Activated naive CD4-positive, alpha-beta T cell treated with anti-CD3 and anti-CD28 coated beads, Interleukin-2, amount 10 ng/mL, durations not matched to agents 7 days and 5 days (primary cell): Measurements from ENCODE around the gene ZBTB40.

Experiments
- CTCF ChIA-PET: fragments of 350-600 bp; sonication (Branson Sonifier 250); formaldehyde crosslinking; loops from one replicate; lab custom pipeline; 2021; ENCODE audit warnings: antibody characterized with exemption; lab: Charles Lee
- DNase-seq: peaks from one replicate; pipeline ENCODE4 v3.0.0-alpha.2; 2020
- H3K27ac Mint-ChIP-seq: one replicate; pipeline ENCODE4 v1.8.0; 2021; ENCODE audit warnings: mild to moderate bottlenecking, moderate library complexity, mixed read lengths
- H3K27me3 Mint-ChIP-seq: one replicate; pipeline ENCODE4 v1.8.0; 2021; ENCODE audit warnings: mild to moderate bottlenecking, mixed read lengths
- H3K36me3 Mint-ChIP-seq: one replicate; pipeline ENCODE4 v1.8.0; 2021; ENCODE audit warnings: mixed read lengths
- H3K4me1 Mint-ChIP-seq: one replicate; pipeline ENCODE4 v1.8.0; 2021; ENCODE audit warnings: mixed read lengths
- H3K4me3 Mint-ChIP-seq: one replicate; pipeline ENCODE4 v1.8.0; 2021; ENCODE audit warnings: mild to moderate bottlenecking, moderate library complexity, mixed read lengths
- H3K9me3 Mint-ChIP-seq: one replicate; pipeline ENCODE4 v1.8.0; 2021; ENCODE audit warnings: mixed read lengths

Gene ZBTB40

DNA sequence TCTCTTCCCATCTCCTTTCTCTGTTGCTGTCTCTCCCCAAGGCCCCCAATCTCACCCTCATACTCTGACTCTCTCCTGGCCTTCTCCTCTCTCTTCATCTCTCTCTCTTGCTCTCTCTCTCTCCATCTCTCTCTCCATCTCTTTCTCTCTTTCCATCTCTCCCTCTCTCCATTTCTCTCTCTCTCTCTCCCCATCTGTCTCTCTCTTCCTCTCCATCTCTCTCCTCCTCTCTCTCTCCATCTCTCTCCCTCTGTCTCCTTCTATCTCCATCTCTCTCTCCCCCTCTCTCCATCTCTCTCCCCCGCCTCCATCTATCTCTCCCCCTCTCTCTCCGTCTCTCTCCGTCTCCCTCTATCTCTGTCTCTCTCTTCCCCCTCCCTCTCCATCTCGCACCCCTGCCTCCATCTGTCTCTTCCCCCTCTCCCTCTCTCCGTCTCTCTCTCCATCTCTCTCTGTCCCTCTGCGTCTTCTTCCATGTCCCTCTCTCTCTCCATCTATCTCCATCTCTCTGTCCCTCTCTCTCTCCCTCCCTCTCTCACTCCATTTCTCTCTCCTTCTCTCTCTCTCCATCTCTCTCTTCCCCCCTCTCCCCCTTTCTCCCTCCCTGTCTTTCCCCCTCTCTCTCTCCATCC lies 95.7 kb downstream of the ZBTB40 start:
- no peaks in the 10 kb centered on the region for H3K36me3 Mint-ChIP-seq
- no peak overlapping the region for H3K27ac Mint-ChIP-seq
- H3K4me3 Mint-ChIP-seq, result no peak overlapping the region
- CTCF ChIA-PET, result no interaction called here
- no peak for DNase-seq
- no peaks in the 10 kb centered on the region for H3K9me3 Mint-ChIP-seq
- H3K4me1 Mint-ChIP-seq, result no peaks in the 10 kb centered on the region
- peaks cover 65% of the 10 kb centered on the region for H3K27me3 Mint-ChIP-seq

DNA sequence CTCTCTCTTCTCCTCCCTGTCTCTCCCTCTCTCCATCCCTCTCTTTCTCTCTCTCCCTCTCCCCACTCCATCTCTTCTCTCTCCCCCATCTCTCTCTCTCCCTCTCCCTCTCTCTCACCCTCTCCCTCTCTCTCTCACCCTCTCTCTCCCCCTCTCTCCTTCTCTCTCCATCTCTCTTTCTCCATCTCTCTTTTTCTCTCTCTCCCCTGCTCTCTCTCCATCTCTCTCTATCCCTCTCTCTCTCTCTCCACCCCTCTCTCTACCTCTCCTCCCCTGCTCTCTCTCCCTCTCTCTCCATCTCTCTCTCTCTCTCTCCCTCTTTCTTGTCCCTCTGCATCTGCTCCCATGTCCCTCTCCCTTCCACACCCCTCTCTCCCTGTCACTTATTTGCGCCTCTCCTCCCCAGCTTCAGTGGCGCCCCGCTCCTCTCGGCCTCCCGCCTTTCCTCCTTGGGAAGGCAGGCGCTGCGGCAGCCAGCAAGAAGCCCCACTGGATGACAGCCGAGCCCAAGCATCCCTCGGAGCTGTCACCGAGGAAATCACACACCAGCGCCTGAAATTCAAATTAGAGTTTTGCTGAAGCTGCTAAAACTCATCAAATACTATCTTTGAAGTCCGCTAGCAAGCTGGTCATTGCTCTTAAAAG lies 96.3 kb downstream of the ZBTB40 start:
- DNase-seq, result no peak
- CTCF ChIA-PET, result no interaction called here
- no peak overlapping the region for H3K27ac Mint-ChIP-seq
- H3K4me3 Mint-ChIP-seq, result no peak overlapping the region
- H3K36me3 Mint-ChIP-seq, result no peaks in the 10 kb centered on the region
- H3K9me3 Mint-ChIP-seq, result no peaks in the 10 kb centered on the region
- H3K27me3 Mint-ChIP-seq, result peaks cover 71% of the 10 kb centered on the region
- no peaks in the 10 kb centered on the region for H3K4me1 Mint-ChIP-seq

DNA sequence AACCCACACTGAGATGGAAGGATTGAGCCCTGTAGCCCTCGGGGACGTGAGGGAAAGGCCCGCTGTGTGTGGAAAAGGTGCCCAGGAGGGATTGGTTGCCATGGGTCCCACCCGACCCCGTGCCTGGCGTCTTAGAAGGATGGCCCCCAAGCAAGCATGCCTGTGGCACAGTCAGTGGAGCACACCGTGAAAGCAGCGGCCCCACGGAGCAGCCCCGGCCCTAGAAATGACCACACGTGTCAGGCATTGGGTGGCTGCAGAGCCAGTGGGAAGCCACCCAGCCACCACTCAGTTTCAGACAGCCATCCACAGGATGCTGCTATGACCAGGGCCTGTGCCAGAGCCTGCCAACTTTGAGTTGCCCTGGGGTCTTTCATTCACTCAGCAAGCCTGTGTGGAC lies 98.4 kb downstream of the ZBTB40 start:
- Mint-ChIP-seq H3K4me3 (no peak overlapping the region), H3K27ac (no peak overlapping the region), H3K9me3 (no peaks in the 10 kb centered on the region), H3K27me3 (peaks cover 83% of the 10 kb centered on the region), H3K36me3 (no peaks in the 10 kb centered on the region), H3K4me1 (no peaks in the 10 kb centered on the region)
- CTCF ChIA-PET, result no interaction called here
- DNase-seq, result no peak

DNA sequence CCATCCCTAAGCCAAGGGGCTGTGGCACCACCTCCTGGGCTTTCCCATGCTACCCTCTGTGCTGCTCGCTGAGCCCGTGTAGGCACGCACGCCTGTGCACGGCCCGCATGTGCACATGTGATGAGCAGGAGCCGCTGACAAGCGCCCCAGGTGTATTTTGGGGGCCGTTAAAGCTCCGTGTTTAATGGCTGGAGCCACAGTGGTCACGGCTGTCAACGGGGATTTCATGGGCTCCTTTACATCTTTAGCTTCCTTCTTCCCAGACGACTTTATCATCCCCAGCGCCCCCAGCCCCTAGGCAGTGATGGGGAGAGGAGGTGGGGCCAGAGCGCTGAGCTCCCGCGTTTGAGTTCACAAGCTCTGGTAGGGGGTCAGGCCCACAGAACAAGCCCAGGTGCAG lies 99.9 kb downstream of the ZBTB40 start:
- no peak for DNase-seq
- CTCF ChIA-PET, result no interaction called here
- Mint-ChIP-seq H3K36me3 (no peaks in the 10 kb centered on the region), H3K9me3 (no peaks in the 10 kb centered on the region), H3K27me3 (peaks cover 85% of the 10 kb centered on the region), H3K4me1 (no peaks in the 10 kb centered on the region), H3K27ac (no peak overlapping the region), H3K4me3 (no peak overlapping the region)

DNA sequence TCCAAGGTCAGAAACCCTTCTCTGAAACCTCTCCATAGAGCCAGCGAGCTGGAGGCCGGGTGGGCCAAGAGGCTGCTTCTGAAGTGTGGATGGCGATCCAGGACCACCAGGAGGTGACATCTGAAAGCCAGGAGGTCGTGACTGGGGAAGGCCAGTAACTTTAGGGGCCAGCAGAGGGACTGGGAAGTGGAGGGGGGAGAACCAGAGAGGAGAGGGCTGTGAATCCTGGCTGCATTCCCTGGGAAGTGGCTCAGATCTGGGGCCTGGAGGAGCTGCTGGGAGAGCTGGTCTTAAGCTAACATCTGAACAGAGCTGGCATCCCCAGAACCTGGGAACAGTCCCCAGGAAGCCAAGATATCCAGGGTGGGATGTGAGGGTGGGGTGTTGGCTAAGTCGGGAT lies 100.4 kb downstream of the ZBTB40 start:
- H3K4me3 Mint-ChIP-seq, result no peak overlapping the region
- no peaks in the 10 kb centered on the region for H3K9me3 Mint-ChIP-seq
- H3K4me1 Mint-ChIP-seq, result no peaks in the 10 kb centered on the region
- H3K27me3 Mint-ChIP-seq, result peaks cover 85% of the 10 kb centered on the region
- H3K36me3 Mint-ChIP-seq, result no peaks in the 10 kb centered on the region
- CTCF ChIA-PET, result no interaction called here
- H3K27ac Mint-ChIP-seq, result no peak overlapping the region
- DNase-seq, result no peak

DNA sequence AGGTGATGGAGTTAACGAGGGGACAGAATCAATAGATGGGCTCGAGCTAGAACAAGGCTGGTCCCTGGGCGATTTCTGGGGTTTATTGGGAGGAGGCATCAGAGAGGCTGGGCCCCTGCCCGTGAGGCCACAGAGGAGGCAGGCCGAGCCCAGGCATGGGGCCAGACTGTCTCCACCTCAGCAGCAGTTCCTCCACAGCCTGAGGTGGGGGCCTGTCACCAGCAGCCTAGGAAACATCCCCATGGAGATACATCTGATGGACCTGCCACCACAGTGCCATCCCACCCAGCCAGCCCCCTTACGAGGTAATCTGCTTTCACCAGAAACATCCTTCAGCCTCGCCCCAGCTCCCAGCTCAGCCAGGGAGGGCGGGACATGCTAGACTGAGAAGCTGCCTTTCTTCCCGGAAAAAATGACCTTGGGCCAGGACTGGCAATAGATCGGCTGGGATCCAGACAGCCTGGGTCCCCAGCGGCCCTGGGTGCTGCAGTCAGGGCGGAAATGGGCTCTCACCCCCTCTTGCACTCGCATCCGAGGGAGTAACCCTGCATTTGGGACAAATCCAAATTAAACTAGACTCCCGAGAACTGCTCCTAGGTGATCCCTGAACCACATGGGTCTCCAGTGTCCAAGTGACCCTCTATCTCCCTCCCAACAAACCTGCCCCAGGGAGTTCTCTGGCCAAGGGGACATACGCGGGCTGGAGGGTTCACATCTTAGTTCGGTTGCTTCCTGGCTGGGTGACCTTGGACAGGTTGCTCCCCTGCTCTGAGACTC lies 101.6 kb downstream of the ZBTB40 start:
- no peak for DNase-seq
- H3K9me3 Mint-ChIP-seq, result no peaks in the 10 kb centered on the region
- H3K36me3 Mint-ChIP-seq, result no peaks in the 10 kb centered on the region
- no peaks in the 10 kb centered on the region for H3K4me1 Mint-ChIP-seq
- peaks cover 80% of the 10 kb centered on the region for H3K27me3 Mint-ChIP-seq
- H3K4me3 Mint-ChIP-seq, result no peak overlapping the region
- CTCF ChIA-PET, result no interaction called here
- no peak overlapping the region for H3K27ac Mint-ChIP-seq

DNA sequence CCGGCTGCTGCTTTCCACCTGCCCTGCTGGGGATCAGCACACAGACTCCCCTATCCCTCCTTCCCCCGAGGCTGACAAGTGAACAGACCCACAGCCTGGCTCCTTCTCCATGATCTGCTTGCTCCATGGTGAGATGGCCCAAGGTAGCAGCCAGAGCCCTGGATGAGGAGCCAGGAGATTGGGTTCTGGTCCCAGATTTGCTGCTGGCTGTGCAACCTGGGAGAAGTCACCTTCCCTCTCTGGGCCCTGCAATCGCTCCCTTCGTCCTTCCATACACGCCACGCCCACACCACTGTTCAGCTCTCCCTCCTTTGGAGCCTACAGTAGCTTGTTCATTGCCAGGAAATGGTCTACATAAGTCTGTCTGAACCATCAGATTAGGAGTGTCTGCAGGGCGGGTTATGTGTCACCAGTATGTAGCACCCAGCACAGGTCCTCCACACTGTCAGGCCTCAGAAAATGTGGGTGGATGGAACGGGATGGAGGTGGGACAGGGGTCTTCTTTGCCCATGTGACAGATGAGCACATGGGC lies 102.4 kb downstream of the ZBTB40 start:
- Mint-ChIP-seq H3K9me3 (no peaks in the 10 kb centered on the region), H3K4me3 (no peak overlapping the region), H3K27me3 (peaks cover 74% of the 10 kb centered on the region), H3K4me1 (no peaks in the 10 kb centered on the region), H3K36me3 (no peaks in the 10 kb centered on the region), H3K27ac (no peak overlapping the region)
- CTCF ChIA-PET, result no interaction called here
- DNase-seq, result no peak

DNA sequence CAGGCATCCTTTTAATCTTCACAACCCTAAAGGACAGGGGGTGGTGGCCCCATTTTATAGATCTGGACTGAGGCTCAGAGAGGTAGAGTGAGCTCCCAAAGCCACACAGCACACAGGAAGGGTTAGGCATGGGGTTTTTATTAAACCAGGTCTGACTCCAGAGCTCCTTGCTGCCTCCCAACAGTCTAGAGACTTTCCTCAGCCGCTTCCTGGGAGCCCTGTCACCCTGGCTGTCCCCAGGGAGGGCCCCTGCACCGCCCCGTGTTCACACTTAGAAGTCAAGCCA lies 103.7 kb downstream of the ZBTB40 start:
- H3K4me1 Mint-ChIP-seq, result no peaks in the 10 kb centered on the region
- no peak for DNase-seq
- H3K4me3 Mint-ChIP-seq, result no peak overlapping the region
- H3K9me3 Mint-ChIP-seq, result no peaks in the 10 kb centered on the region
- CTCF ChIA-PET, result no interaction called here
- peaks cover 75% of the 10 kb centered on the region for H3K27me3 Mint-ChIP-seq
- H3K27ac Mint-ChIP-seq, result no peak overlapping the region
- no peaks in the 10 kb centered on the region for H3K36me3 Mint-ChIP-seq

DNA sequence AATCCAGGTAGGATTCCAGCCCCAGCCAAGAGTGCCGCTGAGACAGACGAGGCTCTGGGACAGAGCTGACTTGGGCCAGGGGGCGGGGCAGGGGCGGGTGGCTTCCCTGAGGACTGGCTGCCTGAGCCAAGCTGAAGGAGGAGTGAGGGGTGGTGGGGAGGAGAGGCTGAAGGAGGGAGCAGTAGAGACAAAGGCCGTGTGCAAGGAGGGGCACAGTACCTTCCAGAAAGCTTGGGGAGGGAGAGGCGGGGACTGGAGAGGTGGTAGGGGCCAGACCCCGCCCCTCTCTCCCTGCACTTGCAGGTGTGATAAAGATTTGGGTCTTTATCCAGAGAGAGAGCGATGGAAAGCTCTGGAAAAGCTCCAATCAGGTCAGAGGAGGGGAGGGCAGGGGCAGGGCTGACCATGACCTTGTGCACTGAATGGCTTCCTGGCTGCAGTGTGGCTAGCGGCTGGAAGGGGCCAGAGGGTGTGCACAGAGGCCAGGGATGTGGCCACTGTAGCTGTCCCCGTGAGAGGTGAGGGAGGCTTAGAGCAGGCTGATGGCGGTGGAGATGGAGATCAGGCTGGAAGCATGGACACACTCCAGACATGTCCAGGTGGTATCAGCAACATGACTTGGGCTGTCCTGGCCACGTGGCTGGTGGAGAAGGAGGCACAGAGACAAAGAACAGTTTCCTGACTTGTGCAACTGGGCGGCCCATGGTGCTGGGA lies 104.9 kb downstream of the ZBTB40 start:
- no peak overlapping the region for H3K27ac Mint-ChIP-seq
- no peaks in the 10 kb centered on the region for H3K4me1 Mint-ChIP-seq
- DNase-seq, result no peak
- H3K27me3 Mint-ChIP-seq, result peaks cover 83% of the 10 kb centered on the region
- no peak overlapping the region for H3K4me3 Mint-ChIP-seq
- H3K9me3 Mint-ChIP-seq, result no peaks in the 10 kb centered on the region
- CTCF ChIA-PET, result no interaction called here
- no peaks in the 10 kb centered on the region for H3K36me3 Mint-ChIP-seq

DNA sequence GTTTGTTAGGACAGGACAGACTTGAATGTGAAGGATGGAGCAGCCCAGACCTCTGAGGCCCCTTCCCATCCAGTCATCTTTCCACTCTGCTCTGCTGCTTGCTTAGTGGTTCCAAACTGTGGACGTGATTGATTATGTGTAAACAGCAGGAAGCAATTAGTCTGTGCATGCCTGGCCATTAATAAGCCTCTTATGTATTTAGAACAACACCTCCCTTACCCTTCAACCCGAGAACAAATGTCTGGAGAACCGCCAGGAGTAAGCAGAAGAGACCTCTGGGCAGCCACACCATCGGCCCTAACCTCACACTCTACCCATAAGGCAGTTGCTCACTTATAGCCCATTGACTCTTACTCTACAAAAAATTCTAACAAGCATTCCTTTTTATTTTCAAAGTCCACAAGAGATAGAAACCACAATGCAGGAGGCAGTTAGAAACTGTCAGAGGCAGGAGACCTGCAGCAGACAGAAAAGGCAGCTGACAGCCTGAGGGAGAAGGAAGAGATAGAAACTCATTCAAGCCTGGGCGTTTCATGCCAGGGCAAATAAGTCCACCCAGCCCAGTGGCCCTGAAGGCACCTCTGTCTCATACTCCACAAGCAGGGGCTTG lies 105.8 kb downstream of the ZBTB40 start:
- CTCF ChIA-PET, result no interaction called here
- DNase-seq, result no peak

DNA sequence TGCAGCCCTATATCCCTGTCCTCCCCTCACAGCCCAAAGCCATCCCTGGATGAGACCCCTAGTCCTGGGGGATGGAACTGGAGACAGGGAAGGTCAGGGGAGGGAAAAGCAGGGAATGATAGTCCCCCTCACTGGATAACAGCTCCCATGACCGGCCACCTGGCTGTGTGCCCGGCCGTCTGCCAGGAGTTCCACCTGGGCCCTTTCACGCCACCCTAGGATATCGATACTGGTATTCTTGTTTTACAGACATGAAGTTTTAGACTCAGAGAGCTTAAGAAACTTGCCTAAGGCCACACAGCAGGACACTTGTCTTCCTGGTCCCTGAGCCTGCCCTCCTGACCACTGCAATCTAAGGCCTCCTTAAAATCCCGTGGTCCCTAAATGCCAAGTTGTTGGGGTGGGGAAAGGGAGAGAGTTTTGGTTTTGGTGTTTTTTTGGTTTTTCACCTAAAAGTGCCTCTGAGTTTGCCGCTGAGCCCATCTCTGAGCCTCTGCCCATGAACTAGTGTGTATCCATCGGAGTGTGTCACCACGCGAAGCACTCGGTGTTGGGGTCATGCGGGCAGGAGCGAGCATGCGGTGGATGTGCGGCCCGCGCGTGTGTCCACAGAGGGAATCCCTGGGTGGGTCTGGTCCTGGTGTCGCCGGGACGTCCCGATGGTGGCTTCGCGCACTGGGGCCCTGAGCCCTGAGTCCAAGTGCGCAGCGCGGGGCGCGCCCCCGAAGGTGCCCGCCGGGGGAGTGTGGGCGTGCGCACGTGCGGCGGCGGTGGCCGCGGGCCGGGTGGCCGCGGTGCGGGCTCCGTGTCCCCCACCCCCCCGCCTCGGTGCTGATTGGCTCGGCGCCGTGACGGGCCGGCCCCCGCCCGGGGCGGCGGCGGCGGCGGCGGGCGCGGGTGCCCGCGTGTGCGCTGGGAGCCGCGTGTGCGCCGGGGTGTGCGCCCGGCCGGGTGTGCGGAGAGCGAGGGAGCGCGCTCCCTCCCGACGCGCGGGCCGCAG lies 111.2 kb downstream of the ZBTB40 start, which contains the start of gene EPHA8:
Gene EPHA8, plus strand, starts transcription at position 906 of the 1,000 bp plus-strand sequence. CDS start 147 bp downstream, outside the sequence.
- H3K4me1 Mint-ChIP-seq, result no peaks in the 10 kb centered on the region
- H3K27ac Mint-ChIP-seq, result no peak within 1 kb of the TSS
- H3K36me3 Mint-ChIP-seq, result no peaks in the 10 kb centered on the region
- H3K4me3 Mint-ChIP-seq, result no peak within 1 kb of the TSS
- DNase-seq, result no peak
- H3K27me3 Mint-ChIP-seq, result peaks cover 84% of the 10 kb centered on the region
- H3K9me3 Mint-ChIP-seq, result no peaks in the 10 kb centered on the region
- CTCF ChIA-PET, result interaction anchor here (1.0 kb wide), 1 partner anchor 80 kb away, joined by 3 read pairs; no protein-coding TSS in a partner anchor

More for the DNA sequence above, 105.8 kb downstream of the ZBTB40 start:
- no peak overlapping the region for H3K4me3 Mint-ChIP-seq
- H3K27me3 Mint-ChIP-seq, result peaks cover 87% of the 10 kb centered on the region
- no peaks in the 10 kb centered on the region for H3K36me3 Mint-ChIP-seq
- no peaks in the 10 kb centered on the region for H3K9me3 Mint-ChIP-seq
- no peak overlapping the region for H3K27ac Mint-ChIP-seq
- no peaks in the 10 kb centered on the region for H3K4me1 Mint-ChIP-seq

DNA sequence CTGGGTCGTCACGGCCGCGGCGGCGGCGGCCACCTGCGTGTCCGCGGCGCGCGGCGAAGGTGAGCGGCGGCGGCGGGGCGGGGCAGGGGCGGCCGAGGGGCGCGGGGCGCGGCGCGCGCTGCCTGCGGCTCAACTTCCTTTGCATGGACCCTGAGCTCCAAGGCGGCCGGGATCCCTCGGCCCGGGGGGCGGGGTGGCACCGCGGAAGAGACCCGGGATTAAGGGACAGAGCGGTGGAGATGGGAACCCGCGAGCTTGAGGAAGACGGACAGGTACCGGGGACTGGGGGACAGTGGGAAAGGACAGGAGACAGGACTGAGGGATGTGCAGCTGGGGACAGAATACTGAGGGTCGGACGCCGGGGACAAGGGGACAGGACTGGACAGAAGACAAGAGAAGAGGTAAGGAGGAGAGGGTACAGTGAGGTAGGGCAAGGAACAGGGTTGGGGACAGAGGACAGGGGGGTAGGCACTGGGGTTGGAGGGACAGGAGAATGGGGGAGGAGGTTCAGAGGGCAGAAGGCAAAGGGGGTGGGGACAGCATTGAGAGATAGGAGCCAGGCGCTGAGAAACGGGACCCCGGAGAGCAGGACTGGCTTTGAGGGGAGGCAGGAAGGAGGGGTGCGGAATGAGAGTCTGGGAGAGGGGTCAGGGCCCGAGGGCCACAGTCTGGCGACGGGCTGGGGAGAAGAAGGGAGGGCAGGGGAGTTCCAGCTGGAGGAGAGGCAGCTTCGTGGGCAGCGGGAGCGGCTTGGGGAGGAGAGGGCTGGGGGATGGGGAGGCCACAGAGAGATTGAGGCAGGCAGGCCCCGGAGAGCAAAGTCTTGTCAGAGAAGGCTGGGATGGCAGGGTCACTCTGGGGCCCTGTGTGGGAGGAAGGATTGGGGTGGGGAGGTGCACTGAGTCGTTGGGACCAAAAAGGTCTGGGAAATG lies 112.3 kb downstream of the ZBTB40 start:
- Mint-ChIP-seq H3K4me3 (no peak overlapping the region), H3K27ac (no peak overlapping the region), H3K27me3 (peaks cover 83% of the 10 kb centered on the region), H3K4me1 (no peaks in the 10 kb centered on the region), H3K9me3 (no peaks in the 10 kb centered on the region), H3K36me3 (no peaks in the 10 kb centered on the region)
- no peak for DNase-seq
- CTCF ChIA-PET, result no interaction called here
